Rectal smooth muscle tissue (tissue), 1 donor: ENCODE measurements around the gene TOR1AIP2.
"Not testable (repeated sequence)": the region's sequence is repeated elsewhere in the genome, so short reads cannot be mapped to it uniquely, and the experiment has no call there.

Source experiments
- H3K27ac ChIP-seq: one replicate; pipeline ENCODE4 v1.7.0; 2013; ENCODE audit warnings: low read depth, low read length, inconsistent platforms
- H3K27me3 ChIP-seq: one replicate; pipeline ENCODE4 v1.7.0; 2013; ENCODE audit warnings: low read length; ENCODE audit not compliant: control insufficient read depth, insufficient read depth
- H3K36me3 ChIP-seq: one replicate; pipeline ENCODE4 v1.7.0; 2013; ENCODE audit warnings: low read length; ENCODE audit not compliant: control insufficient read depth, insufficient read depth
- H3K4me1 ChIP-seq: one replicate; pipeline ENCODE4 v1.7.0; 2013; ENCODE audit warnings: low read length; ENCODE audit not compliant: control insufficient read depth, insufficient read depth
- H3K4me3 ChIP-seq: one replicate; pipeline ENCODE4 v1.7.0; 2013; ENCODE audit warnings: low read length
- H3K9ac ChIP-seq: one replicate; pipeline ENCODE4 v1.7.0; 2013; ENCODE audit warnings: low read length

The TOR1AIP2 gene

DNA sequence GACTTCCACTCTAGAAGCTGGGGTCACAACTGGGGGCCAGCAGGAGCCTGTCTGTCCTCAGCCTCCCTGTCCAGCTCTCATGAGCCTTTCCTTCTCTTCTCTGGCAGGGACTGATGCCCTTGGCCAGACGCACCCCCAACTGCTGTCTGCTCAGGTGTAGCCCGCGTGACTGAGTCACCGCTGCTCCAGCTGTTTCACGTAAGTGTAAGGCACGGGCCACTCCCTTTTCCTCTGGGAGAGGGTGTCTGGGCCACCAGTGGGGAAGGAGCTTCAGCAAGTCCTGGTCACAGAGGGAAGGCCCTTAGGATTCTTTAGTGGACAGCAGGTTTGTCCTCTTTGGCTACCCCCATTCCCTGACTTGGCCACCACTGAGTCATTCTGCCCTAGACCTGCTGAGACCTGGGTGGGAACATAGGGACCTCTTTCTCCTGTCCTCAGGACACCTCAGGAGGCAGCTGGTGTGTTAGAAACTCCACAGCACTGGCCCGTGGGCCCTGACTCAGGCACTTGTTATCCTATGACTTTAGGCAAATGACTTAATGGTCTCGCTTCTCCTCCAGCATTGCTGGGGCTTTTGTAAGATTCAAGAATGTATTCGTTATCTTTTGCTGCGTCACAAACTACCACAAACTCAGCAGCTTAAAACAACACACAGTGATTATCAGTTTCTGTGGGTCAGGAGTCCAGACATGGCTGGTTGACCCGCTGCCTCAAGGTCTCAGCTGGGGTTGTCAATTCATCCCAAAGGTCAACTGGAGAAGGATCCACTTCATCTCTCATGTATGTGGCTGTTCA, 69.7 kb downstream of the TOR1AIP2 start:
- Histone ChIP-seq H3K4me3 (no peak overlapping the region), H3K27me3 (no peaks in the 10 kb centered on the region), H3K4me1 (no peaks in the 10 kb centered on the region), H3K27ac (no peak overlapping the region), H3K36me3 (no peaks in the 10 kb centered on the region), H3K9ac (no peak overlapping the region)

- no peak overlapping the region for H3K27ac ChIP-seq
- no peak overlapping the region for H3K9ac ChIP-seq
- H3K27me3 ChIP-seq: no peaks in the 10 kb centered on the region
- H3K4me1 ChIP-seq: no peaks in the 10 kb centered on the region
- no peaks in the 10 kb centered on the region for H3K36me3 ChIP-seq
- H3K4me3 ChIP-seq: no peak overlapping the region
These were observed 70.3 kb downstream of the TOR1AIP2 start for GRCh38 chr1:179807291-179807690.

GRCh38 chr1:179806333-179806732, 71.3 kb downstream of the TOR1AIP2 start:
- no peaks in the 10 kb centered on the region for H3K36me3 ChIP-seq
- no peaks in the 10 kb centered on the region for H3K27me3 ChIP-seq
- no peak overlapping the region for H3K27ac ChIP-seq
- no peak overlapping the region for H3K4me3 ChIP-seq
- H3K9ac ChIP-seq: no peak overlapping the region
- no peaks in the 10 kb centered on the region for H3K4me1 ChIP-seq

GRCh38 chr1:179805291-179806195, 72.1 kb downstream of the TOR1AIP2 start:
- Histone ChIP-seq H3K27me3 (no peaks in the 10 kb centered on the region), H3K4me1 (no peaks in the 10 kb centered on the region), H3K4me3 (no peak overlapping the region), H3K27ac (no peak overlapping the region), H3K36me3 (no peaks in the 10 kb centered on the region), H3K9ac (no peak overlapping the region)

GRCh38 chr1:179804417-179804816, 73.2 kb downstream of the TOR1AIP2 start:
- not testable (repeated sequence) for H3K27ac ChIP-seq, H3K4me3 ChIP-seq, H3K27me3 ChIP-seq, H3K4me1 ChIP-seq, H3K36me3 ChIP-seq, H3K9ac ChIP-seq

DNA sequence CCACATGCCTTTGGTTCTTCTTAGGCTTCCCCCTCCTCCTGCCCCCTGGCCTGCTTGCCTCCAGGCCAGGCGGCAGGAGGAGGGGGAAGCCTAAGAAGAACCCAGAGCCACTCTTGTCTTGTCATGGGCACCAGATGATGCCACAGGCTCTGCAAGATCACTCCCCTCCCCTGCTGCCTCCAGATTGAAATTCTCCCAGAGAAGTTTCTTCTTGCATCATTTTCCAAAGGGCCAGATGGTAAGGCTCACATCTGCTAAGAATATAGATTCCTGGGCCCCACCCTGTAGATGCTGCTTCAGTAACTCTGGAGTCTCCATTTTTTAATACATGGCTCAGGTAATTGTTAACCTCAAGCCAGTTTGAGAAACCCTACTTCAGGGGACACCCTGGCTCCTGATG, 73.7 kb downstream of the TOR1AIP2 start:
- Histone ChIP-seq H3K36me3 (no peaks in the 10 kb centered on the region), H3K4me1 (no peaks in the 10 kb centered on the region), H3K9ac (no peak overlapping the region), H3K27ac (no peak overlapping the region), H3K27me3 (no peaks in the 10 kb centered on the region), H3K4me3 (no peak overlapping the region)

- H3K27ac ChIP-seq: no peak overlapping the region
- H3K27me3 ChIP-seq: no peaks in the 10 kb centered on the region
- no peaks in the 10 kb centered on the region for H3K36me3 ChIP-seq
- no peak overlapping the region for H3K9ac ChIP-seq
- no peak overlapping the region for H3K4me3 ChIP-seq
- H3K4me1 ChIP-seq: no peaks in the 10 kb centered on the region
These were observed 74.5 kb downstream of the TOR1AIP2 start for GRCh38 chr1:179803104-179803503.

DNA sequence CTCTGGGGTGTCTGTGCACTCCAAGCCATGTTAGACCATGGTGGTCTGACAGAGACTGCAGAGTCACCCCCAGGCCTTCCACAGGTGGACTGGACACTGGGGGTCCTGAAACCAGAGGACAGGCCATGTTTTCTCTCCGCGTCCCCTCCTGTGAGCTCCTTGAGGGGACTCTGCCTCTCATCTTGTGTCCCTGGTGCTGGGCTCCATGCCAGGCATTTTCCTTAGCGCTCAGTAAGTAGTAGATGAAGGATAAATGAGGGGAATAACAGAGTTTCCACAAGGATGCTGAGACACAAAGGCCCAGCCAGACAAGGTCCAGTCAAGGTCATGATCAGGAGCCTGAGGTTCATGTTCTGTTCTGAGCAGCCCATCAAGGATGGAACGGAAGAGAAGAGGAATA, 77.1 kb downstream of the TOR1AIP2 start:
- no peak overlapping the region for H3K27ac ChIP-seq
- no peak overlapping the region for H3K9ac ChIP-seq
- H3K4me3 ChIP-seq: no peak overlapping the region
- no peaks in the 10 kb centered on the region for H3K27me3 ChIP-seq
- no peaks in the 10 kb centered on the region for H3K4me1 ChIP-seq
- no peaks in the 10 kb centered on the region for H3K36me3 ChIP-seq

GRCh38 chr1:179798864-179799516, 78.6 kb downstream of the TOR1AIP2 start:
- H3K4me3 ChIP-seq: no peak overlapping the region
- no peaks in the 10 kb centered on the region for H3K36me3 ChIP-seq
- no peaks in the 10 kb centered on the region for H3K4me1 ChIP-seq
- H3K27ac ChIP-seq: no peak overlapping the region
- no peaks in the 10 kb centered on the region for H3K27me3 ChIP-seq
- H3K9ac ChIP-seq: no peak overlapping the region

DNA sequence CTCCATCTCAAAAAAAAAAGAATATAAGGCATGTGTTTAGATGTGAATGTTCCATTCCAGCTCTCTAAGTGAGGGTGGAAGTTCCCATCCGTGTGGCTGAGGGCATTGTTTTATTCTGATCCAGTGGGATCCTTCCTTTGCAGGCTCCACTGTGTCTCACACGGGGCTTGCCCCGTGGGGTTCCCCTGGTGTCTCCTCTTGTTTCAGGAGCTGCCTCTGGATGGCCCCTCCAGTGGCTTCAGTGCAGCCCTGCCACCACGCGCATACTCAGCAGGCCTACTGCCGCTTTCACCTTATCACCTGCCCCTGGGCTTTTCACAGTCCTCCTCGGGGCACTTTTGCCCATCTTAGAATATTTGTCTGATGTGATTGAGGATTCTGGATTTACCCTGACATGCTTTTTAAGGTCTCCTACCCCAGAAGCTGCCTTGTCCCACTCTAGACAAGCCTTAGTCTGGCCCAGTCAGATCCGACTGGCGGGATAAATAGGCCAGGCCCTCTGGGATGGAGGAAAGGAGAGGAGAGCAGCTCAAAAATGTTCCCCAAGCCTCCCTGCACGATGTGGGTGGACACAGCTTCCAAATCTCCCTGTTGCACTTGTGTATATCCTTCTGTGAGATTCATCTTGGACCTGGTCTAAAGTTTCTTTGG, 79.3 kb downstream of the TOR1AIP2 start:
- Histone ChIP-seq H3K27me3 (no peaks in the 10 kb centered on the region), H3K36me3 (no peaks in the 10 kb centered on the region), H3K4me1 (no peaks in the 10 kb centered on the region), H3K27ac (no peak overlapping the region), H3K4me3 (no peak overlapping the region), H3K9ac (no peak overlapping the region)

DNA sequence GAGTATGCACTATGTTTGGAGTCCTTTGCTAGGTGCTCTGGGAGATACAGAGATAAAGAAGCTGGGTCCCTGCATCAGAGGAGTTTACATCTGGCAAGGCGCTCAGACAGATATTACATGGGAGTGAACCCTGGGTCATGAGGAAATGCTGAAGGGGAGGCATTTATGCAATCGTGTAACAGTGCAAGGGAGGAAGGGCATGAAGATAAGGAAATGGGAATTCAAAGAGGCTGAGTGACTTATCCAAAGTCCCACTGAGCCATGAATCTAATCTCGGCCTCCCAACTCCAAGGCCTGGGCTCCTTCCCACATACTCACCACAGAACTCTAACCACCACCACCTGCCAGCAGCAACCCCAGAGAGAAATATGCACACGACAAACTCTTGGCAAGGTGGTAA, 82.9 kb downstream of the TOR1AIP2 start:
- H3K27ac ChIP-seq: no peak overlapping the region
- H3K4me3 ChIP-seq: no peak overlapping the region
- H3K4me1 ChIP-seq: no peaks in the 10 kb centered on the region
- no peaks in the 10 kb centered on the region for H3K27me3 ChIP-seq
- H3K36me3 ChIP-seq: no peaks in the 10 kb centered on the region
- no peak overlapping the region for H3K9ac ChIP-seq

- no peaks in the 10 kb centered on the region for H3K36me3 ChIP-seq
- no peak overlapping the region for H3K9ac ChIP-seq
- no peak overlapping the region for H3K4me3 ChIP-seq
- H3K27me3 ChIP-seq: no peaks in the 10 kb centered on the region
- H3K4me1 ChIP-seq: no peaks in the 10 kb centered on the region
- no peak overlapping the region for H3K27ac ChIP-seq
These were observed 83.5 kb downstream of the TOR1AIP2 start for GRCh38 chr1:179794146-179794545.
